ENCODE results near the gene PGBD5.

- TF ChIP-seq CTCF (IDR thresholded peaks at IDR 0.05), result no peak
- TF ChIP-seq ZFX (IDR thresholded peaks at IDR 0.05; ENCODE audit: borderline replicate concordance), result no peak
These were observed 78.2 kb downstream of the PGBD5 start for GRCh38 chr1:230347896-230348295.

Data from 22Rv1 (cell line).